Measurements from ENCODE around the gene KDM5B.
"Not testable (repeated sequence)": the region's sequence is repeated elsewhere in the genome, so short reads cannot be mapped to it uniquely, and the experiment has no call there.

Gene KDM5B

GRCh38 chr1:202760589-202760988 is 47.6 kb downstream of the KDM5B start:
- DNase-seq (ENCODE audit: low read depth), result no peak
- H3K4me3 ChIP-seq (ENCODE audit: control insufficient read depth, low read depth, low read length), result no peak overlapping the region
- no peak for TF ChIP-seq CTCF (conservative IDR thresholded peaks at IDR 0.05; ENCODE audit: control insufficient read depth, insufficient read depth, low read depth, low read length)

- TF ChIP-seq CTCF (conservative IDR thresholded peaks at IDR 0.05; ENCODE audit: control insufficient read depth, insufficient read depth, low read depth, low read length), result no peak
- no peak for DNase-seq (ENCODE audit: low read depth)
- no peak overlapping the region for H3K4me3 ChIP-seq (ENCODE audit: control insufficient read depth, low read depth, low read length)
Measured at GRCh38 chr1:202756391-202756790, 51.8 kb downstream of the KDM5B start.

GRCh38 chr1:202754293-202754692 is 53.9 kb downstream of the KDM5B start:
- no peak for TF ChIP-seq CTCF (conservative IDR thresholded peaks at IDR 0.05; ENCODE audit: control insufficient read depth, insufficient read depth, low read depth, low read length)
- H3K4me3 ChIP-seq (ENCODE audit: control insufficient read depth, low read depth, low read length), result no peak overlapping the region
- DNase-seq (ENCODE audit: low read depth), result no peak

GRCh38 chr1:202752774-202753173 is 55.4 kb downstream of the KDM5B start:
- no peak for TF ChIP-seq CTCF (conservative IDR thresholded peaks at IDR 0.05; ENCODE audit: control insufficient read depth, insufficient read depth, low read depth, low read length)

GRCh38 chr1:202750761-202751160 is 57.5 kb downstream of the KDM5B start:
- no peak for DNase-seq (ENCODE audit: low read depth)
- no peak overlapping the region for H3K4me3 ChIP-seq (ENCODE audit: control insufficient read depth, low read depth, low read length)
- TF ChIP-seq CTCF (conservative IDR thresholded peaks at IDR 0.05; ENCODE audit: control insufficient read depth, insufficient read depth, low read depth, low read length), result no peak

More at GRCh38 chr1:202752774-202753173, 55.4 kb downstream of the KDM5B start:
- no peak for DNase-seq (ENCODE audit: low read depth)
- no peak overlapping the region for H3K4me3 ChIP-seq (ENCODE audit: control insufficient read depth, low read depth, low read length)

- TF ChIP-seq CTCF (conservative IDR thresholded peaks at IDR 0.05; ENCODE audit: control insufficient read depth, insufficient read depth, low read depth, low read length), result no peak
- no peak for DNase-seq (ENCODE audit: low read depth)
Measured at GRCh38 chr1:202750024-202750423, 58.2 kb downstream of the KDM5B start.

GRCh38 chr1:202745323-202745888 is 62.8 kb downstream of the KDM5B start:
- no peak overlapping the region for H3K4me3 ChIP-seq (ENCODE audit: control insufficient read depth, low read depth, low read length)
- DNase-seq (ENCODE audit: low read depth), result no peak
- TF ChIP-seq CTCF (conservative IDR thresholded peaks at IDR 0.05; ENCODE audit: control insufficient read depth, insufficient read depth, low read depth, low read length), result no peak

More at GRCh38 chr1:202750024-202750423, 58.2 kb downstream of the KDM5B start:
- H3K4me3 ChIP-seq (ENCODE audit: control insufficient read depth, low read depth, low read length), result no peak overlapping the region

- H3K4me3 ChIP-seq (ENCODE audit: control insufficient read depth, low read depth, low read length); DNase-seq (ENCODE audit: low read depth): not testable (repeated sequence)
Measured at GRCh38 chr1:202744770-202745169, 63.5 kb downstream of the KDM5B start.
